GM19023 (cell line): ENCODE measurements around the gene MPPED2.

Experiments used
- ATAC-seq: cut with Tn5 transposase; IDR thresholded peaks from one replicate; pipeline ENCODE4 v1.9.1; 2021; ENCODE audit warnings: mild to moderate bottlenecking, moderate library complexity; ENCODE audit not compliant: unreplicated experiment

The MPPED2 gene

DNA sequence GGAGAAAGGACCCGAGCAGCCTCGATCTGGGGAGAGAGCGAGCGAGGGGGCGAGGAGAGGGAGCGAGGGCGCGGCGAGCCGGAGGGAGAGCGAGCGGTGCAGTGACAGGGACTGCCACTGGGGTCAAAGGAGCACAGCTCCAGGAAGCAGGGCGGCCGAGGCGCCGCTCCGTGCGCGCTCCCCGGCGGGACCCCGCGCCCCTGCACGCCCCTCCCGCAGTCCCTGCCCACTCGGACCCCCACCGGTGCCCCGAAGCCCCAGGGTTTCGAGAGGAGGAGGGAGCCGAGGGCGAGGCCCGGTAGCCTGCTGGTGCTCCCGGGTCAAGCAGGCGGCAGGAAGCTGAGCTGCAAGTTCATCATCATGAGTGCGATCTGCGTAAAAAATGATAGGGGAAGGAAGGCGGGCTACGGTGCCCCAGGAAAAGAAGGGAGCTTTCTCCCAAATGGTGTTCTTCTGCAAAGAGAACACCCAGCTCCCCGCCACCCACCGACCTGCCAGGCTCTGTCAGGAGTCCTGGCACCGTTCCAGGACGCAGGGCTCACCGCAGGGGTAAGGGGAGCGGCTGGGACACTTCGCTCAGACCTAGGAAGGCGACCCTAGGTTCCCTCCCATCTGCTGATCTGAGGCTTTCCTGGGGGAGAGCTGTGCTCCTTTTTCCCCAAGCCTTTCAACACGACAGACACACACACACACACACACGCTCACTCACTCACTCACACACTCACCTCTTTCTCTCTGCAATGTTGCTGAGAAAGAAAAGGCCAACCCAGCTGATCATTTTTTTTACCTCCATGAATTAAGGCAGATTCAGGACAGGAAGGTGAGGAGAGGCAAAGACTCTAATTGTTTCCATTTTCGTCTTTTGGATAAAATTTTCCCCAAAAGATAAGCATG, at the start of gene MPPED2:
Gene MPPED2 (minus strand): TSS at position 103 of the 894 bp plus-strand sequence. CDS start 5,980 bp downstream, outside the sequence.
- ATAC-seq, result peak; percentile 90

DNA sequence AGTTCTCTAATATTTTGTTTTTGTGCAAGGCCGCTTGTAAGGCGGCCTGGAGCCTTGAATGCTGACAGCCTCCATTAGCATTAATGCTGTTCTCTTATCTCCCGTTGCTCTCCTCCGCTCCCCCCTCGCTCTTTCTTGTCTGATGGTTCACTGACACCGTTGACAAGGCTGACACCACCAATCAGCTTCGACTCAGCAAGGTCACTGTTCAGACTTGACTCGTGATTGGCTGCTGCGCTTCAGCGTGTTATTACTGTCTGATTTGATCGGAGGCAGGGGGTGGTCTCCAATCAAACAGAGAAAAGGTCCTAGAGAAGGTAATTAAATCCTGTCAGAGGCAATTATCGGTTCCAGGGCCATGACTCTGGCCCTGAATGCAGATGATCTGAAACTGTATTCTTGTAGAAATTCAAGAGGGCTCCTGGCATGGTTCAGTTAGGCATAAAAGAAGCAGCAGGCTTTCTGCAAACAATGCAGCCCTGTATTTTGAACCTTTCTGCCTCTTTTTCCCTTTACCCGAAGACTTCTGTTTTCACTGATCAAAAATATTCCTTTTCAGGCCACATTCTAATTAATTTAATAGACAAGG, 49.3 kb upstream of the MPPED2 start:
- ATAC-seq, result no peak

- no peak for ATAC-seq
Observed at GRCh38 chr11:30631148-30631547, 45.0 kb upstream of the MPPED2 start.

- no peak for ATAC-seq
Observed at GRCh38 chr11:30619767-30620166, 33.6 kb upstream of the MPPED2 start.

- ATAC-seq, result no peak
Observed at GRCh38 chr11:30617762-30618161, 31.6 kb upstream of the MPPED2 start.

DNA sequence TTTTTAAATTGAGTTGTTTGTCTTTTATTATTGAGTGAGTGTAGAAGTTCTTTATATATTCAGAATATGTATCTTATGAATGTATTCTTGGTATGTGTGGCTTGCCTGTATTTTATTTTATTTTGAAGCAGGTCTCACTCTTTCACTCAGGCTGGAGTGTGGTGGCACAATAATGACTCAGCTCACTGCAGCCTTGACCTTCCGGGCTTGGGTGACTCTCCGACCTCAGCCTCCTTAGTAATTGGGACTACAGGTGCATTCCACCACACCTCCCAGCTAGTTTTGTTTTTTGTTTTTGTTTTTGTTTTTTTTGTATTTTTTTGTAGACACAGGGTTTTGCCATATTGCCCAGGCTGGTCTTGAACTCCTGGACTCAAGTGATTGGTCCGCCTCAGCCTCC, 24.5 kb upstream of the MPPED2 start:
- no peak for ATAC-seq

DNA sequence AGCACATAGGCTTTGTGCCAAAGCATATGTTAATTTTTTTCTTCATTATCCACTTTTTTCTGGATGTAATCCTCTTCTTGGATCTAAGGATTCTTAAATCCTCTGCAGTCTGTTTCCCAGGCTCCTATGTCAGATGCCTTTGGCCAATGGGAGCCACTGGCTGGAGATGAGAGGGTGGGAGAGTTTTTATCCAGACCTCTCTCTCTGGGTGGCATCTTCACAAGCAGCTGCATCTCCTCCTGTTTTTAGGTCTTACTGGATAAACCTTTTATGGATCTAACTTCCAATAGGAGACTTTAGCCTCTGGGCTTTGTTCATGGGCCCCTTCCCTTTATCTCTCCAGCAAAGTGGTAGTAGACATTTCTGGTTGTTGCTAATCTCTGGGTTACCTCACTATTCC, 22.4 kb upstream of the MPPED2 start:
- ATAC-seq, result no peak

DNA sequence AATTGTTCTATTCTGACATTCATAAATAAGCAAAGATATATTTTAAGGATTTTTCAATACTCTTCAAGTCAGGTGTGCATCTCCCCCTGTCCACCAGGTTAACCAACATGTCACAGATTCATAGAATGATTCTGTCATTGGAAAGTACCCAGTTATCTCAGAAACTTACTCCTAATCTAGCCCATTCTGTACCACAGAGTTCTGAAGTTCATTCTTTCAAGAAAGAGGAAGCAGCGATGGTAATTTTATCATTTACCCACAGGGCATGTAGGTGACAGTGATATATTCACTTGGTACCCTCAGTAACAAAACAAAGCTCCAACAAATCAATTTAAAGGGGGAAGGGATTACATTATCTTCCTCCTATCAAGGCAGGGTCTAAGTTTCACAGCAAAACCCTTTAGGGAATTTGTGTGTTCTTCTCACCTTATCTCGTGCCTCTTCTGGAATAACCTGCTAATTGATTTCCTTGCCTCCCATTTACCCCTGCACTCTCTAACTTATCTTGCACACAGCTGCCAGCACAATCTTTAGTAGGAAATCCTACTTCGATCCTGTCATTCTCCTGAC, 19.0 kb upstream of the MPPED2 start:
- ATAC-seq, result peak; percentile 55

DNA sequence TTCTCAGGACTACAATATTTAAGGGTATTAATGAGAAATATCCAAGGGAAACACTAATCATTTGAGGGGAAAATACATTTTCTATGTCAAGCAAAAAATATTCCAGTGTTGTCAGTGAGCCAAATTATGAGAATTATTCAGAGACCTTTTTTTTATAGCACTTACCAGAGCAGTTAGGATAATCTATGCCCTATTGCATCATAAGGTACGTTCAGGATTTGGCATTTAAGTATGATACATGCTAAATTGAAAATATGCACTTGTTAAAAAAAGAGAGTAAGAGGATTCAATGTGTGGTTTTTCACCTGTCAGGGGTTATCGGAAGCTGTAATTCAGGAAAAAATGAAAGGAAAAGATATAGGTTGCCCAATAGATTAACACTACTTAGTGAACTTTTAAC, 17.2 kb upstream of the MPPED2 start:
- no peak for ATAC-seq

- no peak for ATAC-seq
Observed at GRCh38 chr11:30596832-30597231, 10.7 kb upstream of the MPPED2 start.

GRCh38 chr11:30595934-30596333, 9.8 kb upstream of the MPPED2 start:
- no peak for ATAC-seq

- ATAC-seq, result no peak
Observed at GRCh38 chr11:30594646-30595411, 8.7 kb upstream of the MPPED2 start.

DNA sequence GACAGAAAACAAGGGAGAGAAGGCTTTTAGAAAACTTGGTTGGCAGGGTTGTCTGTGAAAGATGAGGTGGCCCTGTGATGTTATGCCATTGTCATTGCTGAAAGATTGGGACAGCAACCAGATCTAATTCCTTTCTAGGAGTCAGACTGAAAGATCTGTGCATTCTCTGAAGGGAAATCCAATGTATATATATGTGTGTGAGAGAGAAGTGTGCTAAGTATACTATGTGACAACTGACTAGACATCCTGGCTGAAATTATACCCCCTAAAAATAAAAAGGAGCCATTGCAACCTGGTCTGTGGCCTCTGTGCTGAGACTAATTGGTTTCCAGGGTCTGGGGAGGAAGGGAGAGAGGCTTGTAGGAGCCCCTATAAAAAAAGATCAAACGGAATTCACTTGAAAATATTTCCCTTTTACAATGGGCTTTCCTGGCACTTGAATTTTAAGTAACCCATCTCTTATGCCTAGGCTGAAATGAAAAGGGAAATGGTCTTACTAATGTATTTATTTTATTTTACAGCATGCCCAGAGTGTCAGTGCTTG, 1.2 kb upstream of the MPPED2 start:
- no peak for ATAC-seq

DNA sequence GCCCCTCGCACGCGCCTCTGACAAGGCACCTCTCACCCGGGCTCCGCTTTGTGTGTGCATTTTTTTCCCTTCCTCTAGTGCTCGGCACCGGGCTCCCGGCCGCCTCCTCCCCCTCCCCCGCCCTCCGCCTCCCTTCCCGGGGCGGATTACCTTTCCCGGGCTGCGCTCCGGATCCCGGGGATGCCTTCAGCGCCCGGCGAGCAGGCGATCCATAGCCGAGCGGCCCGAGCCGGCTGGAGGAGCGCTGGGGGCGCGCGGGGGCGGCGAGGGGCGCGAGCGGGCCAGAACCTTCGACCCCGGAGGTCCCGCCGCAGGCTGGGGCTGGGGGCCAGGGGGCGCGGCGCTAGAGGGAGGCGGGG, 282 bp downstream of the MPPED2 start:
- peak; percentile 30 for ATAC-seq

DNA sequence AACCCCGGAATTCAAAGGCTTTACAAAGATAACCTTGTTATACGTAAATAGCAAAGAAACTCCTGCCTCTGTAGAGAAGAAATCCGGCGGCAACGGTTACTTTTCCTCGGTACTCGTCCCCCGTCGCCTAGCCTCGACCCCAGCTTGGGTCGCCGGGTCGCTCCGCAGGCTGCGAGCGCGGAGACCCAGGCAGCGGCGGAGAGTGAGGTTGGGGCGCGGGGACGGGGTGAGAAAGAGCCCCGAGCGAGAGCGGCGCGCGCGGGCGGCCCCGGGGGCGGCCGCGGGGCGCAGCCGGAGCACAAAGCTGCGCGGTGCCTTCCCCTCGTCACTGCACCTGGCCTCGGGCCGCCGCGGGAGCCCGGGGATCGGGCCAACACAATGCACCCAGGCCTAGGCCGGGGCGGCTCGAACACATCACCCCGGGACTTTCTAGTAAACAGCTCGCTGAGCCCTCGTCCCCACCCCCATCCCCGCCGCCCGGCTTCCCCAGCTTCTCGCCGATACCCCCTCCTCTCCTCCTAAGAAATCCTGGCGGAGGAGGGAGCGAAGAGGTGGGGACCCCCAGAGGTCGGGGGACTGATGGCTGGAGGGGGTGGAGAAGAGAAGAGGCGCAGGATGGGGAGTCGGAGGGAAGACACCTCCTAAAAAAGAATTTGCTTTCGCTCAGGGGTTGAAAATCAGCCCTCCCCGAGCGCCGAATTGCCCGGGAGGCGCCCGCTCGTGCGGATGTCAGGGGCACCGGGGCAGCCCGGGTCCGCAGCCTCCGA, 845 bp downstream of the MPPED2 start:
- ATAC-seq, result peak; percentile 44

GRCh38 chr11:30583476-30584280, 2.5 kb downstream of the MPPED2 start:
- ATAC-seq, result no peak

GRCh38 chr11:30582726-30583125, 3.4 kb downstream of the MPPED2 start:
- no peak for ATAC-seq

DNA sequence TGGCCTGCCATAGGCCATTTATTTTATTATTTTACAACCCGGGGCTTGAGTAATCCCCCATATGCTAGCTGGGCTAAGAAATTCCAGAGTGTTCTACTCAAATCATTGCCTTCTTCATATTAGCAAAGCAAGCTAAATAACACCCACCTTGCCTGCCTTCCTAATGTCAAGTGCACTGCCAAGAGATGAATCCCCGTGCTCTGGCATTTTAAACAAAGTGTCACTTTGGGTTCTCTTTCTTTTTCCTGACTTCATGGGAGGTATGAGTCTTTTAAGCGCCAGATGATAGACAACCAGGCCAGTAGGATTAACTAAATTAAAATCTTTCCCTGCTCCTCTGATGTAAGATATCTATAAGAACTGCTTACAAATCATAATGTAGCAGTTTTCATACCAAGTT, 4.5 kb downstream of the MPPED2 start:
- no peak for ATAC-seq

DNA sequence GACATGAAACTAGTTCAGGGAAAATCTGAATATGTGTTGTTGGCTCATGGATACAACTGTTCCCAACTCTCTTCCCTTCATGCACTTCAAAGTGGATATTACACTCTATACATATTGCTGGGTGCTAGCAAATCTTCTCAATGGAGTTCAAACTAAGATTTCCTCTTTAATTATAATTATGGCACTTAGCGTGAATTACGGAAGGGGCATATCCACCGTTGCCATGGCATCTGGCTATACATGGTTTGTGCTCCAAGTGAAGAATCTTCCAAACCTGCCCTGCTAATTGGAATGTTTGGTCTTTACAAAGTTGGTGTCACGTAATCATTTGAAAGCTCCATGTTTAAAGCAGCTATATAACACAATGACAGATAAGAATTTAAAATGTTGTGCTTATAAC, 5.6 kb downstream of the MPPED2 start:
- no peak for ATAC-seq
